Muscle layer of colon (tissue), 2 donors: Measurements from ENCODE around the gene NIT2.
"Not testable (repeated sequence)": the region's sequence is repeated elsewhere in the genome, so short reads cannot be mapped to it uniquely, and the experiment has no call there.

Experiments used
- H3K27ac ChIP-seq: one replicate; pipeline ENCODE4 v1.7.0; 2013; ENCODE audit warnings: low read depth, mild to moderate bottlenecking, low read length, moderate library complexity
- H3K27me3 ChIP-seq, 2 donors: one replicate each; pipeline ENCODE4 v1.7.0; 2013; ENCODE audit warnings: low read length in 2 of 2, mild to moderate bottlenecking in 2 of 2; ENCODE audit not compliant: insufficient read depth in 2 of 2, control insufficient read depth in 1 of 2
- H3K36me3 ChIP-seq: one replicate; pipeline ENCODE4 v1.7.0; 2013; ENCODE audit warnings: mild to moderate bottlenecking, low read length; ENCODE audit not compliant: insufficient read depth
- H3K4me1 ChIP-seq: one replicate; pipeline ENCODE4 v1.7.0; 2013; ENCODE audit warnings: mild to moderate bottlenecking, low read length; ENCODE audit not compliant: insufficient read depth
- H3K4me3 ChIP-seq, 2 donors: one replicate each; pipeline ENCODE4 v1.7.0; 2013; ENCODE audit warnings: low read length in 2 of 2, low read depth in 1 of 2, mild to moderate bottlenecking in 1 of 2, moderate library complexity in 1 of 2
- H3K9ac ChIP-seq: one replicate; pipeline ENCODE4 v1.7.0; 2013; ENCODE audit warnings: low read length
- H3K9me3 ChIP-seq: one replicate; pipeline ENCODE4 v1.7.0; 2013; ENCODE audit warnings: mild to moderate bottlenecking, low read length
- donor health status: abdominal sarcoma.
- donor health status: Adenocarcinoma of cecum.

The NIT2 gene

DNA sequence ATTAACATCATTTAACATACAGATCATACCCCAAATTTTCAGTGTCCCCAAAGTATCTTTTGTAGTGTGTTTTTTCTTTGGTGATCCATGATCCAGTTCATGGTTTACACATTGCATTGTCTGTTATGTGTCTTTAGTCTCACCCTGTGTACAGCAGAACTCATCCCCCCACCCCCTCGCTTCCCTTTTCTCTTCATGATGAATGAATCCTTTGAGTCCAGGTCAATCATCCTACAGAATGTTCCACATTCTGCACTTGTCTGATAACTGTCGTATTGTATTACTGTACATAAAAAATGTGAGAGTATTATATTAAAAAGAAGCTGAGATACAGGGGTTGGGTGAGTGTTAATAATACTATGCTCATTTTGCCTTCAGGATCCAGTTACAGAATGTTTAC, 14.6 kb upstream of the NIT2 start:
- no peak overlapping the region for H3K4me3 ChIP-seq
- H3K4me1 ChIP-seq: no peaks in the 10 kb centered on the region
- no peaks in the 10 kb centered on the region for H3K27me3 ChIP-seq
- H3K9ac ChIP-seq: no peak overlapping the region
- peaks cover 17% of the 10 kb centered on the region for H3K36me3 ChIP-seq
- H3K9me3 ChIP-seq: no peaks in the 10 kb centered on the region
- no peak overlapping the region for H3K27ac ChIP-seq

DNA sequence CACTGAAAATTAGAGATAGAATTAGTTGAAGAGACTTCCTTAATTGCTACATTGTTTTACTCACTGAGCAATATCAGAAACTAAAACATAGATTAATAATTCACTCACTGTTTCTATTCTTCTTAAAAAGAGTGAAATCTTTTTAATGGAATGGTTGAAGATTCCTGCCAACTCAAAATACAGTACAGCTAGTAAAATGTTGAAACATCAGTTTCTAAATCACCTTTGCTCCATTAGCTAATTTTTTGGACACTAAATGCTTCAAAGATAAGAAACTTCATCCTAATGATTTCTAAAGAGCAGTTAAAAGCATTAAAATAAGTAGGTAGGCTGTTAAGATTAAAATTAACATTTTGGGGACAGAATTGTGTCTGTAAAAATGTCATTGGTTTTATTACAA, 10.5 kb upstream of the NIT2 start:
- H3K36me3 ChIP-seq: peaks cover 17% of the 10 kb centered on the region

DNA sequence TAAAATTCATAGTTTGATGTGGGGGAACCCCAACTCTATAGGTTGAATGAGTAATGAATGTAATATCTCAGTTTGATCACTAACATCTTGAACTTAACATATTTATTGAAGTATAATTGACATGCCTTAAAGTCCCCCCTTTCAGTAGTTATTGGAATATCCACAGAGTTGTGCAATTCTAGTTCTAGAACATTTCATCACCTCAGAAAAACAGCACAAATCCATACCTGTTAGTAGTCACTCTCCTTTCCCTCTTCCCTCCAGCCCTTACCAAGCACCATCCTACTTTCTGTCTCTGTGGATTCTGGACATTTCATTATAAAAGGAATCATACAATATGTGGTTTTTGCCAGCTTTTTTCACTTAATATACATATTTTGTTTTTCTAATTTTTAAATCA, 8.7 kb upstream of the NIT2 start:
- H3K27ac ChIP-seq: no peak overlapping the region
- H3K9ac ChIP-seq: no peak overlapping the region
- H3K4me3 ChIP-seq: no peak overlapping the region
- no peaks in the 10 kb centered on the region for H3K9me3 ChIP-seq
- peaks cover 11% of the 10 kb centered on the region for H3K36me3 ChIP-seq
- no peaks in the 10 kb centered on the region for H3K27me3 ChIP-seq
- H3K4me1 ChIP-seq: no peaks in the 10 kb centered on the region

More for the DNA sequence above, 10.5 kb upstream of the NIT2 start:
- Histone ChIP-seq H3K9ac (no peak overlapping the region), H3K27ac (no peak overlapping the region), H3K27me3 (no peaks in the 10 kb centered on the region), H3K4me3 (no peak overlapping the region), H3K4me1 (no peaks in the 10 kb centered on the region), H3K9me3 (no peaks in the 10 kb centered on the region)

DNA sequence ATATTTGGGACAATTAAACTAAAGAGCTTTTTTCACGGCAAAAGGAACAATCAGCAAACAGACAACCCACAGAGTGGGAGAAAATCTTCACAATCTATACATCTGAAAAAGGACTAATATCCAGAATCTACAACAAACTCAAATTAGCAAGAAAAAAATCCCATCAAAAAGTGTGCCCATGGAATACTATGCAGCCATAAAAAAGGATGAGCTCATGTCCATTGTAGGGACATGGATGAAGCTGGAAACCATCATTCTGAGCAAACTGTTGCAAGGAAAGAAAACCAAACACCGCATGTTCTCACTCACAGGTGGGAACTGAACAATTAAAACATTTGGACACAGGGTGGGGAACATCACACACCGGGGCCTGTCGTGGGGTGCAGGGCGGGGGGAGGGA, 7.2 kb upstream of the NIT2 start:
- H3K9me3 ChIP-seq, H3K27ac ChIP-seq, H3K4me1 ChIP-seq, H3K36me3 ChIP-seq, H3K4me3 ChIP-seq, H3K27me3 ChIP-seq, H3K9ac ChIP-seq: not testable (repeated sequence)

DNA sequence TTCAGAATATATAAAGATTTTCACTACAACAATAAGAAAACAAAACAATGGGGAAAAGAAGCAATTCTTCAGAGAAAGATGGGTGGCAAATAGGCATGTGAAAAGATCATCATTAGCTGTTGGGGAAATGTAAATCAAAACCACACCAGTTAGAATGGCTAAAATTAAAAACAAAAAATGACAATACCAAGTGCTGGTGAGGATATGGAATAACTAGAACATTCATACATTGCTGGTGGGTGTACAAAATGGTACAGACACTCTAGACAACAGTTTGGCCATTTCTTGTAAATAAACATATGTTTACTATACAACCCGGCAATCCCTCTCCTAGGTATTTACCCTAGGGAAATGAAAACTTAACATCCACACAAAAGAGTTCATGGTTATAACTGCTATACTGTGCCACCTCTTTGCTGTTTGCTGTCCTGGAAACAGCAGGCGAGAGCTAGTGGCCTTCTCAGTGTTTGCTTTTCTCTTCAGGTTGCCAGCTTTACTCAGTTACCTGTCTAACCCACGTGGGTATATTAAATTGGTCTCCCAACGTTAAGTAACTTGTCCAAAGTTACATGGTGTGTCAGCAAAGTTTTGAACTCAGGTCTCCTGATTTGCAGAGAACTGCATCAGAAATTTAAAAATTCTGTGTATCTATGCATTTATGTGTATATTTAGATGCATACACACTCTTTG, 4.6 kb upstream of the NIT2 start:
- Histone ChIP-seq H3K27ac (no peak overlapping the region), H3K9me3 (no peaks in the 10 kb centered on the region), H3K27me3 (no peaks in the 10 kb centered on the region), H3K4me1 (no peaks in the 10 kb centered on the region), H3K36me3 (no peaks in the 10 kb centered on the region), H3K9ac (no peak overlapping the region), H3K4me3 (no peak overlapping the region)

DNA sequence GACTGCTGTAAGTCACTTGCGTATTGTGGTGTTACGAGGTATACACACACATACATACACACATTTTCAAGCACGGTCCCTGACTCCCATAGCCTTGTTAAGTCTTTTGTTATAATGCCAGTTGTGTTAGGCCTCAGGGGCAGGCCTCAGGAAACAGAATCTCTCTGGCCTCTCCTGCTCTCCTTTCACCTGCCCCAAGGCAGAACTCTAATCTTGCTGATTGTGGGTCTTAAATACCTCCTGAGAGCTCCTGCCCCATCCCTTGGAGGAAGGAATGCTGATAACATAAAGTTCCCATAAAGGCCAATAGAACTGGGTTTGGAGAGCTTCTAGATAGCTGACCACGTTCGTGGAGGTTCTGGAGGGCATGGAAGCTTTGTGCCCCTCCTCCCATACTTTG, 3.9 kb upstream of the NIT2 start:
- H3K9ac ChIP-seq: no peak overlapping the region

DNA sequence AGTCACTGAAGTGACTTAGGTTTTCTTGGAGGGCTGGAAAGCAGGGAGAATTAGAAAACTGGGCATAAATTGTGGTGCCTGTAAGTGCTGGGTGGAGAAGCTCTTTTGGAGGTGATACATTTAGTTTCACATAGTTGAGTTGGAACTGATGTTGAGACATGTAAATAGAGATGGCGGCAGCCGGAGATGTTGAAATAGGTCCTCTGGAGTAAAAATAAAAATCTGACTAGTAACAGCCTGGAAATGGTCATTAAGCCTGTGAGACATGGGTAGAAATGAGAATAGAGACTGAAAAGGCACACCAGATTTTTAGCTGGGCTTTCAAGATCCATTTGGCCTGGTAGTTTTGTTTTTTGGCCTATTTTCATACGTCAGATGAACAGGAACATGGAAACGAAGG, 2.9 kb upstream of the NIT2 start:
- Histone ChIP-seq H3K36me3 (no peaks in the 10 kb centered on the region), H3K9me3 (no peaks in the 10 kb centered on the region), H3K27ac (no peak overlapping the region), H3K4me1 (peaks cover 9% of the 10 kb centered on the region), H3K4me3 (no peak overlapping the region), H3K27me3 (no peaks in the 10 kb centered on the region), H3K9ac (no peak overlapping the region)

More for the DNA sequence above, 3.9 kb upstream of the NIT2 start:
- no peak overlapping the region for H3K27ac ChIP-seq
- H3K9me3 ChIP-seq: no peaks in the 10 kb centered on the region
- H3K4me1 ChIP-seq: peaks cover 5% of the 10 kb centered on the region
- no peaks in the 10 kb centered on the region for H3K36me3 ChIP-seq
- no peak overlapping the region for H3K4me3 ChIP-seq
- H3K27me3 ChIP-seq: no peaks in the 10 kb centered on the region

DNA sequence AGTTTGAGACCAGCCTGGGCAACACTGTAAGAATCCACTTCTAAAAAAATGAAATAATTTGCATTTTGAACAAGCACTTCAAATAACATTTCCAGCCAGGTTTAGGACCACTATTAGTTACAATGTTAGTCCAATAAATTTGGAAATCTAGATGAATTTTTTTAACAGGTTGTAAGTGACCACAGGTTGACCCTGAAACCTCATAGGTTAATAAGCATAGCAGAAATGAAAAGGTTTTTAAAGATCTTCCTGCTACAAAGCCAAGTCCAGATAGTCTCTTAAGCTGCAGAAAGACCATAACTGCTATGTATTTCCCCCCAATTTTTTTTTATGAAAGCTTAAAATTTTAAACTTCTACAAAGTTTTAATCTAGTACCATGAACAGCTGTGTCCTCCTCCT, 1.5 kb upstream of the NIT2 start:
- Histone ChIP-seq H3K9ac (no peak overlapping the region), H3K4me3 (no peak overlapping the region), H3K27me3 (no peaks in the 10 kb centered on the region), H3K27ac (no peak overlapping the region), H3K9me3 (no peaks in the 10 kb centered on the region), H3K4me1 (peaks cover 9% of the 10 kb centered on the region), H3K36me3 (no peaks in the 10 kb centered on the region)

DNA sequence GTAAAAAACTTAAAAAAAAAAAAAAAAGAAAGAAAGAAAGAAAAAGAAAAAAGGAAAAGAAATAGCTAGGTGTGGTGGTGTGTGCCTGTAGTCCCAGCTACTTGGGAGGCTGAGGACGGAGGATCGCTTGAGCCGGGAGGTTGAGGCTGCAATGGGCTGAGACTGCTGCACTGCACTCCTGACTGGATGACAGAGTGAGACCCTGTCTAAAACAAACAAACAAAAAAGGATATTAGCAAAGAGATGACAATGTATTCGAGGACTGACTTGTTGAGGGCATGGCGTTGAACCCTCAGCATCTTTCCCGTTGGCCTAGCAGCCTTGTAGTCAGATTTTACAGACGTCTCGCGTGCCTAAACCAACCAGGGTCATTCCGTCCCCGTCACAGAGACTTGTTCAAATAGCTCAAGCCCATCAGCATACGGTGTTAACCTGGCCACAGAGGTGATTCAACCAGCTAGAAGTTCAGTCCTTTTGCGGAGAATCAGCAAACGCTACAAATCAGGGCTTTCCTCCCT, 528 bp upstream of the NIT2 start:
- H3K9me3 ChIP-seq: no peaks in the 10 kb centered on the region
- H3K9ac ChIP-seq: peak overlapping the region; percentile 69
- H3K36me3 ChIP-seq: no peaks in the 10 kb centered on the region
- H3K4me1 ChIP-seq: peaks cover 9% of the 10 kb centered on the region
- H3K4me3 ChIP-seq: peak overlapping the region; percentile 34 to 76
- H3K27me3 ChIP-seq: no peaks in the 10 kb centered on the region
- H3K27ac ChIP-seq: peak overlapping the region; percentile 12

DNA sequence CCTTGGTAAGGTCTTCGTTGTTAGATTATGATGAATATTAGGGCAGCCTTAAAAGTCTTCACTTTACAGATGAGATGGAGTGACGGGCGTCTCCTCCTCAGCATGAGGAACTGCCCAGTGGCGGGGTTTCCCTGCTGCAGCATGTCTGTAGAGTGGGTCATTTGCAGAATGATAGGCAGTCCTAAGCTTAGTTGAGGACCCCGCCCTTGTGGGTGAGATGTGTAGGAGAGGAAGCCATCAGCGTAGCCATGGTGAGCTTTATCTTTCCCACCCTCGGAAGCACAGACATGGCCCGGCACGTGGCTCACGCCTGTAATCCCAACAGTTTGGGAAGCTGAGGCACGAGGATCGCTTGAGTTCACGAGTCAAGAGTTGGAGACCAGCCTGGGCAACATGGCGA, 877 bp downstream of the NIT2 start:
- Histone ChIP-seq H3K27ac (peak overlapping the region; percentile 27), H3K36me3 (peaks cover 11% of the 10 kb centered on the region), H3K4me1 (peaks cover 9% of the 10 kb centered on the region), H3K9ac (no peak overlapping the region), H3K4me3 (peak overlapping the region in 1 of 2 donors; percentile 76), H3K27me3 (no peaks in the 10 kb centered on the region), H3K9me3 (no peaks in the 10 kb centered on the region)

DNA sequence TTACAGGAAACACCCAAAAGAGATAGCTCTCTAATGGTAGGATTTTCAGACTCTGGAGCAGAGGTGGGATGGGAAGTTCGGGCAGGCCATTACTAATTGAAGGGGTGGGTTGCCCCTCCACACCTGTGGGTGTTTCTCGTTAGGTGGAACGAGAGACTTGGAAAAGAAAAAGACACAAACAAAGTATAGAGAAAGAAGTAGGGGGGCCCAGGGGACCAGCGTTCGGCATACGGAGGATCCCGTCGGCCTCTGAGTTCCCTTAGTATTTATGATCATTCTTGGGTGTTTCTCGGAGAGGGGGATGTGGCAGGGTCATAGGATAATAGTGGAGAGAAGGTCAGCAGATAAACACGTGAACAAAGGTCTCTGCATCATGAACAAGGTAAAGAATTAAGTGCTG, 1.7 kb downstream of the NIT2 start:
- H3K9ac ChIP-seq, H3K27me3 ChIP-seq, H3K4me3 ChIP-seq, H3K4me1 ChIP-seq, H3K27ac ChIP-seq, H3K9me3 ChIP-seq: not testable (repeated sequence)
- H3K36me3 ChIP-seq: peaks cover 15% of the 10 kb centered on the region

DNA sequence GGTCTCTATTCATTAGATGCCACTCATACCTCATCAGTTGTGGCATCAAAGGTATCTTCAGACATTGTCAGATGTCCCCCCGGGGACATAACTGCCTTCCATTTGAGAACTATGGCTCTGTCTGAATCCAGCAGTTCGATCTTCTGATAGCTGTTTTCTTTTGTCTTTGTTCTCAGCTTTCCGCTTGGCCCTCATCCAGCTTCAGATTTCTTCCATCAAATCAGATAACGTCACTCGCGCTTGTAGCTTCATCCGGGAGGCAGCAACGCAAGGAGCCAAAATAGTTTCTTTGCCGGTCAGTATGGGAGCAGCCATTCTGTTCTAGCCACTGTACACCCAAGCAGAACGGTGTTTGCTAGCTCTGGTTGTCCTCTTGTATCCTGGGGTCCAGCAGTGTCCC, 4.4 kb downstream of the NIT2 start:
- H3K9ac ChIP-seq: no peak overlapping the region
- H3K27ac ChIP-seq: no peak overlapping the region
- H3K27me3 ChIP-seq: no peaks in the 10 kb centered on the region
- peaks cover 28% of the 10 kb centered on the region for H3K36me3 ChIP-seq
- H3K4me3 ChIP-seq: no peak overlapping the region
- H3K4me1 ChIP-seq: peaks cover 9% of the 10 kb centered on the region
- peaks cover 4% of the 10 kb centered on the region for H3K9me3 ChIP-seq
